ENCODE data around the gene SLC38A9.
A peak's percentile ranks its signal among the peaks of the same experiment; 100 is the strongest.

SLC38A9 gene

GRCh38 chr5:55591686-55592085 lies 120.4 kb downstream of the SLC38A9 start:
- H3K27ac Mint-ChIP-seq, result no peak overlapping the region
- no peak for DNase-seq
- no peaks in the 10 kb centered on the region for H3K9me3 Mint-ChIP-seq
- no peaks in the 10 kb centered on the region for H3K36me3 Mint-ChIP-seq (ENCODE audit: low read depth)
- no peak overlapping the region for H3K4me3 Mint-ChIP-seq
- no peaks in the 10 kb centered on the region for H3K27me3 Mint-ChIP-seq (ENCODE audit: low read depth, poor library complexity)
- TF ChIP-seq CTCF (IDR thresholded peaks at IDR 0.05), result no peak
- H3K4me1 Mint-ChIP-seq, result no peaks in the 10 kb centered on the region

- Mint-ChIP-seq H3K36me3 (ENCODE audit: low read depth) (no peaks in the 10 kb centered on the region), H3K27ac (no peak overlapping the region), H3K27me3 (ENCODE audit: low read depth, poor library complexity) (no peaks in the 10 kb centered on the region), H3K4me3 (no peak overlapping the region), H3K4me1 (no peaks in the 10 kb centered on the region), H3K9me3 (no peaks in the 10 kb centered on the region)
- no peak for DNase-seq
- TF ChIP-seq CTCF (IDR thresholded peaks at IDR 0.05), result no peak
Measured at GRCh38 chr5:55585206-55585610, 126.9 kb downstream of the SLC38A9 start.

GRCh38 chr5:55584398-55585205 lies 127.5 kb downstream of the SLC38A9 start:
- no peak for DNase-seq
- TF ChIP-seq CTCF (IDR thresholded peaks at IDR 0.05), result no peak
- Mint-ChIP-seq H3K4me3 (no peak overlapping the region), H3K27me3 (ENCODE audit: low read depth, poor library complexity) (no peaks in the 10 kb centered on the region), H3K9me3 (no peaks in the 10 kb centered on the region), H3K27ac (no peak overlapping the region), H3K4me1 (no peaks in the 10 kb centered on the region), H3K36me3 (ENCODE audit: low read depth) (no peaks in the 10 kb centered on the region)

- Mint-ChIP-seq H3K9me3 (no peaks in the 10 kb centered on the region), H3K27me3 (ENCODE audit: low read depth, poor library complexity) (no peaks in the 10 kb centered on the region), H3K36me3 (ENCODE audit: low read depth) (no peaks in the 10 kb centered on the region), H3K4me1 (no peaks in the 10 kb centered on the region), H3K27ac (no peak overlapping the region), H3K4me3 (no peak overlapping the region)
- no peak for DNase-seq
- TF ChIP-seq CTCF (IDR thresholded peaks at IDR 0.05), result no peak
Measured at GRCh38 chr5:55583578-55583977, 128.5 kb downstream of the SLC38A9 start.

- Mint-ChIP-seq H3K4me1 (no peaks in the 10 kb centered on the region), H3K27me3 (ENCODE audit: low read depth, poor library complexity) (no peaks in the 10 kb centered on the region), H3K4me3 (no peak overlapping the region), H3K9me3 (no peaks in the 10 kb centered on the region), H3K27ac (peak overlapping the region; percentile 8), H3K36me3 (ENCODE audit: low read depth) (no peaks in the 10 kb centered on the region)
- TF ChIP-seq CTCF (IDR thresholded peaks at IDR 0.05), result no peak
- no peak for DNase-seq
Measured at GRCh38 chr5:55582256-55582655, 129.9 kb downstream of the SLC38A9 start.

GRCh38 chr5:55580042-55580441 lies 132.1 kb downstream of the SLC38A9 start:
- no peaks in the 10 kb centered on the region for H3K36me3 Mint-ChIP-seq (ENCODE audit: low read depth)
- H3K4me1 Mint-ChIP-seq, result no peaks in the 10 kb centered on the region
- H3K4me3 Mint-ChIP-seq, result no peak overlapping the region
- TF ChIP-seq CTCF (IDR thresholded peaks at IDR 0.05), result no peak
- no peaks in the 10 kb centered on the region for H3K27me3 Mint-ChIP-seq (ENCODE audit: low read depth, poor library complexity)
- H3K9me3 Mint-ChIP-seq, result no peaks in the 10 kb centered on the region
- H3K27ac Mint-ChIP-seq, result no peak overlapping the region
- DNase-seq, result no peak

Data from nephron progenitor cell (in vitro differentiated cells).